Hepatocyte (in vitro differentiated cells): ENCODE measurements around the gene UFL1. TPM values are rescaled to one million over a fixed set of nuclear protein-coding genes. Genes with fewer than 3 reads are reported as not detected.

ENCODE experiments used
- DNase-seq: peaks from one replicate; pipeline ENCODE4 v3.0.0-alpha.2; 2016; ENCODE audit warnings: low spot score
- H2AFZ ChIP-seq: fragments of 200-600 bp; sonication (generic); 2 replicates; pipeline ENCODE4 v1.6.0; 2016; ENCODE audit warnings: antibody characterized with exemption, mild to moderate bottlenecking
- H3K27ac ChIP-seq: fragments of 200-600 bp; sonication (generic); 2 replicates; pipeline ENCODE4 v1.5.1; 2016; ENCODE audit warnings: mild to moderate bottlenecking
- H3K27me3 ChIP-seq: fragments of 200-600 bp; sonication (generic); 2 replicates; pipeline ENCODE4 v1.6.1; 2016
- H3K36me3 ChIP-seq: fragments of 200-600 bp; sonication (generic); replicated peaks from 2 replicates; pipeline ENCODE4 v1.5.1; 2016; ENCODE audit warnings: low read depth; ENCODE audit not compliant: insufficient read depth
- H3K4me1 ChIP-seq: fragments of 200-600 bp; sonication (generic); 2 replicates; pipeline ENCODE4 v1.5.1; 2016; ENCODE audit warnings: mild to moderate bottlenecking, moderate library complexity; ENCODE audit not compliant: insufficient read depth
- H3K4me2 ChIP-seq: fragments of 200-600 bp; sonication (generic); 2 replicates; pipeline ENCODE4 v1.6.0; 2016
- H3K4me3 ChIP-seq: fragments of 200-600 bp; sonication (generic); 2 replicates; pipeline ENCODE4 v1.5.1; 2016; ENCODE audit warnings: mild to moderate bottlenecking
- H3K79me2 ChIP-seq: fragments of 200-600 bp; sonication (generic); 2 replicates; pipeline ENCODE4 v1.6.0; 2017; ENCODE audit warnings: mild to moderate bottlenecking
- H3K9me2 ChIP-seq: fragments of 200-600 bp; sonication (generic); replicated peaks from 2 replicates; pipeline ENCODE4 v1.6.0; 2017; ENCODE audit warnings: mild to moderate bottlenecking; ENCODE audit not compliant: insufficient read depth
- H3K9me3 ChIP-seq: fragments of 200-600 bp; sonication (generic); 2 replicates; pipeline ENCODE4 v1.5.1; 2016; ENCODE audit warnings: low read depth, mild to moderate bottlenecking
- H4K20me1 ChIP-seq: fragments of 200-600 bp; sonication (generic); 2 replicates; pipeline ENCODE4 v1.6.0; 2016; ENCODE audit warnings: mild to moderate bottlenecking; ENCODE audit not compliant: insufficient read depth, poor library complexity, severe bottlenecking
- EZH2 ChIP-seq: fragments of 200-600 bp; sonication (generic); IDR thresholded peaks from 2 replicates; pipeline ENCODE4 v1.6.1; 2016; ENCODE audit warnings: antibody characterized with exemption, mild to moderate bottlenecking, borderline replicate concordance
- EZH2phosphoT487 ChIP-seq: fragments of 200-600 bp; sonication (generic); IDR thresholded peaks from one replicate; pipeline ENCODE4 v1.6.1; 2018; ENCODE audit warnings: antibody characterized with exemption, mild to moderate bottlenecking, low read depth, moderate library complexity; ENCODE audit not compliant: unreplicated experiment, severe bottlenecking
- WGBS: methylation state at CpG from one replicate; pipeline ENCODE4 v1.1.6; 2016; ENCODE audit warnings: low lambda C conversion rate; ENCODE audit errors: missing lambda C conversion rate; 5-methylcytosine and 5-hydroxymethylcytosine counted together
- polyA plus RNA-seq: library from polyadenylated mRNA; unstranded; fragments of >200 nt; fragmentation: Nextera tagmentation; extraction: Ambion mirVana; gene quantifications from 2 replicates; pipeline ENCODE4 v1.2.1, GENCODE V29; 2016
- total RNA-seq: library from RNA; depleted of rRNA; stranded (reverse); fragments of >200 nt; gene quantifications from 2 replicates; pipeline ENCODE4 v1.2.3, GENCODE V29; 2014
- TF ChIP-seq, protein P1 (sequence below): fragments of 200-600 bp; sonication (generic); IDR thresholded peaks from 2 replicates; pipeline ENCODE4 v1.5.1; 2016; ENCODE audit warnings: antibody characterized with exemption, mild to moderate bottlenecking; ENCODE audit not compliant: poor library complexity

UFL1 gene
- total and polyA plus RNA-seq, 2 experiments from 2014 or later, result 18.8 to 42.4 TPM

DNA sequence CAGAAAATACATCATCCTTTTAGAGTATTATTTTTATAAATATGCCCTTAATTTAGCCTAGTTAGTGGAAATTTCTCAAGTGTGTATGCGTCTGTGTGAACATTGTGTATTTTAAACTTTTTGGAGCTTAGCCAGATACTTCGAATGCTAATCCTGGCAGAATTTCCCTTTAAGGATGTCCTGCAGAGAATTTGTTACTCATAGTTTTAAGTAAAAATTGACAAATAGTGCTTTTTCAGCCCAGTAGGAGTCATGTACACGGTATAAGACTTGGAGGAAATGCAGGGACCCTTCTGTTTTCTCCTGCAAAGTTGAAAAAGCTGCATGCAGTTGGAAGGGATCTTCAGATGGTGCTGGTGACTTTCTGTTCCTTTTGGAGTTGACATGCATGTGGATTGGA is 41.3 kb downstream of the UFL1 start, which contains the start of gene FHL5:
FHL5 (plus strand) TSS at position 243 of the 400 bp plus-strand sequence. CDS start 40,486 bp downstream, outside the sequence.
- TF ChIP-seq EZH2 (no peak), EZH2phosphoT487 (no peak)
- TF ChIP-seq, protein P1, sequence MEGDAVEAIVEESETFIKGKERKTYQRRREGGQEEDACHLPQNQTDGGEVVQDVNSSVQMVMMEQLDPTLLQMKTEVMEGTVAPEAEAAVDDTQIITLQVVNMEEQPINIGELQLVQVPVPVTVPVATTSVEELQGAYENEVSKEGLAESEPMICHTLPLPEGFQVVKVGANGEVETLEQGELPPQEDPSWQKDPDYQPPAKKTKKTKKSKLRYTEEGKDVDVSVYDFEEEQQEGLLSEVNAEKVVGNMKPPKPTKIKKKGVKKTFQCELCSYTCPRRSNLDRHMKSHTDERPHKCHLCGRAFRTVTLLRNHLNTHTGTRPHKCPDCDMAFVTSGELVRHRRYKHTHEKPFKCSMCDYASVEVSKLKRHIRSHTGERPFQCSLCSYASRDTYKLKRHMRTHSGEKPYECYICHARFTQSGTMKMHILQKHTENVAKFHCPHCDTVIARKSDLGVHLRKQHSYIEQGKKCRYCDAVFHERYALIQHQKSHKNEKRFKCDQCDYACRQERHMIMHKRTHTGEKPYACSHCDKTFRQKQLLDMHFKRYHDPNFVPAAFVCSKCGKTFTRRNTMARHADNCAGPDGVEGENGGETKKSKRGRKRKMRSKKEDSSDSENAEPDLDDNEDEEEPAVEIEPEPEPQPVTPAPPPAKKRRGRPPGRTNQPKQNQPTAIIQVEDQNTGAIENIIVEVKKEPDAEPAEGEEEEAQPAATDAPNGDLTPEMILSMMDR, result no peak
- no peak within 1 kb of the TSS for H3K4me2 ChIP-seq
- H3K27ac ChIP-seq, result no peak within 1 kb of the TSS
- H3K79me2 ChIP-seq, result no peaks in the 10 kb centered on the region
- H3K36me3 ChIP-seq, result no peaks in the 10 kb centered on the region
- H3K4me1 ChIP-seq, result no peaks in the 10 kb centered on the region
- H2AFZ ChIP-seq, result no peak within 1 kb of the TSS
- H3K27me3 ChIP-seq, result no peaks in the 10 kb centered on the region
- H3K4me3 ChIP-seq, result no peak within 1 kb of the TSS
- no peak for DNase-seq
- no peaks in the 10 kb centered on the region for H3K9me2 ChIP-seq
- no peaks in the 10 kb centered on the region for H4K20me1 ChIP-seq
- WGBS, result 63% methylated on average over 3 of the region's 3 CpGs
- H3K9me3 ChIP-seq, result no peaks in the 10 kb centered on the region

DNA sequence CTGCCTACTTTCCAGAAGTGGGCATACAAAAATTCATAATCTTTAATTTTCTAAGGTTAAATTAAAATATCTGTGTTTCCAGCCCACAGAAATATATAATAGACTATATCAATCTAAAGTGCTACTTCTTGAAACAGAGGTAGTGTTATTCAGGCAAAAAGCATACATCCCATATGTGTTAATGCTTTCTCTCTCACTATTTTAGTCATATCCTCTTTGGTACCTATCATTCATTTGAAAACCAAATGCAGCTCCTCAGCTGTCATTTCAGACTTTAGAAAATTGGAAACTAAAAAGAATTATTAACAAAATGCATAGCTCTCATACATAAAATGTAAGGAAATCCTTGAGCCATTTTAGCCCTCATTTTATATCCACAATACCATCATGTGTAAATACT is 42.2 kb downstream of the UFL1 start:
- H3K4me2 ChIP-seq, result no peak overlapping the region
- no peaks in the 10 kb centered on the region for H3K27me3 ChIP-seq
- H3K9me2 ChIP-seq, result no peaks in the 10 kb centered on the region
- no peaks in the 10 kb centered on the region for H3K9me3 ChIP-seq
- H4K20me1 ChIP-seq, result no peaks in the 10 kb centered on the region
- TF ChIP-seq EZH2phosphoT487 (no peak), EZH2 (no peak)
- TF ChIP-seq, protein P1, result no peak
- H3K79me2 ChIP-seq, result no peaks in the 10 kb centered on the region
- no peaks in the 10 kb centered on the region for H3K36me3 ChIP-seq
- no peaks in the 10 kb centered on the region for H3K4me1 ChIP-seq
- no peak overlapping the region for H2AFZ ChIP-seq
- no peak for DNase-seq
- no peak overlapping the region for H3K27ac ChIP-seq
- no peak overlapping the region for H3K4me3 ChIP-seq

DNA sequence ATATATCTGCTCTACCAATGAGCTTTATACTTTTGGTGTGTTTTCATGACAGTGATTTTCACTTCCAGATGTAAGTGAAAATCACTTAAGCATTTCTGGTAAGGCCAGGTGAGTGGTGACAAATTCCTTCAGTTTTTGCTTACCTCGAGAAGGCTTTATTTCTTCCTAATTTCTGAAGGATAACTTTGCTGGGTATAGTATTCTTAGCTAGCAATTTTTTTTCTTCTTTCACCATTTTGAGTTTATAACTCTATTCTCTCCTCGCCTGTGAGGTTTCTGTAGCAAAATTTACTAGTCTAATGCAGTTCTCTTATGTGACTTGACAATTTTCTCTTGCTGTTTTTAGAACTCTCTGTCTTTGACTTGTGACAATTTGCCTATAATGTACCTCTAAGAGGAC is 48.4 kb downstream of the UFL1 start:
- Histone ChIP-seq H3K27me3 (no peaks in the 10 kb centered on the region), H3K4me2 (no peak overlapping the region), H3K79me2 (no peaks in the 10 kb centered on the region), H3K9me3 (no peaks in the 10 kb centered on the region), H4K20me1 (no peaks in the 10 kb centered on the region), H3K4me1 (no peaks in the 10 kb centered on the region), H3K4me3 (no peak overlapping the region), H3K36me3 (no peaks in the 10 kb centered on the region), H2AFZ (no peak overlapping the region), H3K9me2 (no peaks in the 10 kb centered on the region), H3K27ac (no peak overlapping the region)
- DNase-seq, result no peak
- TF ChIP-seq, protein P1, result no peak
- TF ChIP-seq EZH2phosphoT487 (no peak), EZH2 (no peak)
- 83% methylated on average over 2 of the region's 2 CpGs for WGBS

DNA sequence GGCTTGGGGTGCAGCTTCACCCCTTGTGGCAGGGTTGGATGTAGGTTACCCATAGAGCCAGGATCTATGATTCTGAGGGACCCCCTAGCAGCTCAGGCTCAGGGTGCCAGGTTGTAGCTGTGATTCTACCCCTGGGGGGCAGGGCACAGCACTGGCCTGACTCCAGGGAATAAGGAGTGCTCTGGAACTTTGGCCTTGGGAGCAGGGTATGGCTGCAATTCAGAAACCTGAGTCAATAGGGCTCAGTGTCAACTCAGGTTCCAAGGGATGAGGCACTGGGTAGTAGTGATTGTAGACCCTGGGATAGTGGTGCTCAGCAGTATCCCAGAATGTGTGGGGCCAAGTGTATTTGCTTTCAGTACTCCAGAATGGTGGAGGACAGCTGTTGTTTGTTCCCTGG is 49.9 kb downstream of the UFL1 start:
- Histone ChIP-seq H3K79me2 (no peaks in the 10 kb centered on the region), H3K9me3 (no peaks in the 10 kb centered on the region), H3K27ac (no peak overlapping the region), H3K9me2 (no peaks in the 10 kb centered on the region), H3K4me3 (no peak overlapping the region), H2AFZ (no peak overlapping the region), H3K27me3 (no peaks in the 10 kb centered on the region), H3K4me2 (no peak overlapping the region), H3K4me1 (no peaks in the 10 kb centered on the region), H3K36me3 (no peaks in the 10 kb centered on the region), H4K20me1 (no peaks in the 10 kb centered on the region)
- no peak for DNase-seq
- TF ChIP-seq, protein P1, result no peak
- no peak for TF ChIP-seq EZH2phosphoT487
- TF ChIP-seq EZH2, result no peak
